ENCODE measurements around the gene HEXD. TPM values are rescaled to one million over a fixed set of nuclear protein-coding genes. Genes with fewer than 3 reads are reported as not detected.
"Not testable (repeated sequence)": the region's sequence is repeated elsewhere in the genome, so short reads cannot be mapped to it uniquely, and the experiment has no call there.

The HEXD gene
- total RNA-seq (13.8 TPM), polyA plus RNA-seq (40.5 TPM)

DNA sequence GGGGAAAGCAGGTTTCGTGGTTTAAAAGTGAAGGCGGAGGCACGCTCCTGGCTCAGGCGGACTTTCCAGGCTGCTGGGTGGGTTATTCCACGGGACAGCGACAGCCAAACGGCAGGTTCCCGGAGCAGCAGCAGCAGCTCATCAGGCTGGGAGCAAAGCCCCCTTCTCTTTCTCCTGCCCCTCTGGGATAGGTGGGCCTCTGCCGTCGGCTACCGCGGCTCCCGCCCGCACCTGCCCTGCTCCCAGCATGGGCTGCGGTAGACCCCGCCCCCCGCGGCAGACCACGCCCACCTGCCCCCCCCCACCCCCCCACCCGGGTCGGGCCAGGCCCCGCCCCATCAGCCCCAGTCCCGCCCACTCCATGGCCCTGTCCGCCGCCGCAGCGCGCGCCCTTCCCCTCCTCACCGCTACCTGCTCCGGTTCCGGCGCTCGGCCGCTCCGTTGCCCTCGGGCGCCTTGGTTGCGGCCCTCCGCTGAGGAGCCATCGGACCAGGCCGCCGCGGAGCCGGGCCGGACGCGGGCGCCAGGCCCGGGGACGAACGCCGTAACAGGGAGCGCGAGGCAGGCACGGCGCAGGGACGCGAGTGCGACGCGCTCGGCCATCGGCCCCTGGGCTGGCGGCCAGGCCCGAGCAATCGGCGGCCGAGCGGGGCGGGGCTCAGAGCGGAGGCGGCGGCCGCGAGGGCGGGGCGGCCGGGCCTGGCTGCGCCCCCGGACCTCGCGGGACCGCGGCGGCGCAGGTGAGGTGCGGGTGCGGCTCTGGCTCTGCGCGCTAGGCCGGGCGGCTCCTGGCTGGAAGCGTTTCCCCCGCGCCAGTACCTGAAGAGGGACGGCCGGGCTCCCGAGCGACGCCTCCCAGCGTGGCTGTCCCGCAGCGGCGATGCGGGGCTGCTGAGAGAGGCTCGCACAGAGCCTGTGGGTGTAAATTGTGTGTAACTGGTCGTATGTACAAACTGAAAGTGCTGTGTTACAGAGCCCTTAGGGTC is at the start of gene HEXD, which contains the start of gene OGFOD3:
TSS of gene HEXD (plus strand) at position 347 of the 986 bp plus-strand sequence. CDS start 1,453 bp downstream, outside the sequence.
TSS of gene OGFOD3 (minus strand) at position 586 of the 986 bp plus-strand sequence. CDS start at position 485, 101 bp downstream.
- H3K36me3 ChIP-seq (ENCODE audit: insufficient read depth): no peaks in the 10 kb centered on the region
- no peaks in the 10 kb centered on the region for H3K4me1 ChIP-seq (ENCODE audit: insufficient read depth)
- no peak for DNase-seq (ENCODE audit: extremely low spot score)
- WGBS: under 1% methylated on average over 107 of the region's 108 CpGs
- H3K27ac ChIP-seq (ENCODE audit: low read depth): peak within 1 kb of the TSS; percentile 97
- peak within 1 kb of the TSS; percentile 76 for H3K4me3 ChIP-seq (ENCODE audit: low read depth, low read length)

DNA sequence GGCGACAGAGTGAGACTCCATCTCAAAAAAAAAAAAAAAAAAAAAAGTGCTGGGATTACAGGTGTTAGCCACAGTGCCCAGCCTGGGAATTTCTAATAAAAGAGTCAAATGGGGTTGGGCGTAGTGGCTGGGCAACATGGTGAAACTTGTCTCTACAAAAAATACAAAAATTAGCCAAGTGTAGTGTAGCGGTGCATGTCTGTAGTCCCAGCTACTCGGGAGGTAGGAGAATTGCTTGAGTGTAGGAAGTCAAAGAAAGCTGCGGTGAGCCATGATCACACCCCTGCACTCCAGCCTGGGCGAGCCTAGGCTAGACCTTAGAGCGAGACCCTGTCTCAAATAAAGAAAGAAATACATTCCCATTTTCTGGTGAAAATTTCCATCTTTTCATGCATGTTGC is 48.9 kb upstream of the HEXD start:
- H3K27ac ChIP-seq (ENCODE audit: low read depth): no peak overlapping the region
- H3K36me3 ChIP-seq (ENCODE audit: insufficient read depth): no peaks in the 10 kb centered on the region
- no peak for DNase-seq (ENCODE audit: extremely low spot score)
- WGBS: 93% methylated on average over 6 of the region's 7 CpGs
- H3K4me3 ChIP-seq (ENCODE audit: low read depth, low read length): no peak overlapping the region
- peaks cover 4% of the 10 kb centered on the region for H3K4me1 ChIP-seq (ENCODE audit: insufficient read depth)

DNA sequence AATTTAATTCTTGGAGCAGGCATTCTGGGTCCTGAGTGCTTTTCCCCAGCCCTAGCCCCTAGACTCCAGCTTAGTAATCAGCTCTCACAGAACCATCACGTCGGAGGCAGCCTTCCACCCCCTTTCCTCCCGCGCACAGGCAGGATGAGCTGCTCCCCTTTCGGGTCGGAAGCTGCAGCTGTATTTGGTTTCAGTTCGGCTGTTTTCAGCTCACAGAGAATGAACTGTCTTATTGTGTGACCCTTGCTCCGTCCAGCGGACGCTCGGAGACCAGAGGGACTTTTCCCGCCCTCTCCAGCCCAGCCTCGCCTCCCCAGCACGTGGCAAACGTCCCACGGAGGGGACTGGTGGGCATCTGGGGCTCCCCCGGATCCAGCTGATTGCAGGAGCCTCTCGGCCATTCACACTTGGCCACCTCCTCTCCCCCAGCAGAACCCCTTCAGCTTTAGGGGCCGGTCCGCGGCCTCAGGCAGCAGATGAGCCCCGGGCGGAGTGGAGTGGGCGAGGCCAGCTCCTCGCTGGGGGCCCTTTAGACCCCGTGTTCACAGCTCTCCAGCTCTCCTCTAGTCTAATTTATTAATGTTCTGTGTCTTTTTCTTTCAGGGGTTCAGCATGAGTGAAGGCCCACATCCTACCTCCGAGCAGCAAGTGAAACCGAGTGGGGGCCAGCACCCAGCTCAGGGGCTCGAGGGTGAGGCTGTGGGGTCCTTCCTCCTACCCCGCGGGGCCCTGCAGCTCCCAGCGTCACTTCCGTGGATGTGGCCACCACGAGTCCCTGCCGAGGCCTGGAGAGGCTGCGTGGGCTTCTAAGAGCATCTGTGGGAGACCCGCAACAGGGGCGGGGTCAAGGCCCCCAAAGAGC is 47.4 kb upstream of the HEXD start:
- WGBS: 25% methylated on average over 38 of the region's 38 CpGs
- no peak overlapping the region for H3K27ac ChIP-seq (ENCODE audit: low read depth)
- H3K4me1 ChIP-seq (ENCODE audit: insufficient read depth): peaks cover 4% of the 10 kb centered on the region
- H3K4me3 ChIP-seq (ENCODE audit: low read depth, low read length): peak overlapping the region; percentile 22
- no peak for DNase-seq (ENCODE audit: extremely low spot score)
- no peaks in the 10 kb centered on the region for H3K36me3 ChIP-seq (ENCODE audit: insufficient read depth)

DNA sequence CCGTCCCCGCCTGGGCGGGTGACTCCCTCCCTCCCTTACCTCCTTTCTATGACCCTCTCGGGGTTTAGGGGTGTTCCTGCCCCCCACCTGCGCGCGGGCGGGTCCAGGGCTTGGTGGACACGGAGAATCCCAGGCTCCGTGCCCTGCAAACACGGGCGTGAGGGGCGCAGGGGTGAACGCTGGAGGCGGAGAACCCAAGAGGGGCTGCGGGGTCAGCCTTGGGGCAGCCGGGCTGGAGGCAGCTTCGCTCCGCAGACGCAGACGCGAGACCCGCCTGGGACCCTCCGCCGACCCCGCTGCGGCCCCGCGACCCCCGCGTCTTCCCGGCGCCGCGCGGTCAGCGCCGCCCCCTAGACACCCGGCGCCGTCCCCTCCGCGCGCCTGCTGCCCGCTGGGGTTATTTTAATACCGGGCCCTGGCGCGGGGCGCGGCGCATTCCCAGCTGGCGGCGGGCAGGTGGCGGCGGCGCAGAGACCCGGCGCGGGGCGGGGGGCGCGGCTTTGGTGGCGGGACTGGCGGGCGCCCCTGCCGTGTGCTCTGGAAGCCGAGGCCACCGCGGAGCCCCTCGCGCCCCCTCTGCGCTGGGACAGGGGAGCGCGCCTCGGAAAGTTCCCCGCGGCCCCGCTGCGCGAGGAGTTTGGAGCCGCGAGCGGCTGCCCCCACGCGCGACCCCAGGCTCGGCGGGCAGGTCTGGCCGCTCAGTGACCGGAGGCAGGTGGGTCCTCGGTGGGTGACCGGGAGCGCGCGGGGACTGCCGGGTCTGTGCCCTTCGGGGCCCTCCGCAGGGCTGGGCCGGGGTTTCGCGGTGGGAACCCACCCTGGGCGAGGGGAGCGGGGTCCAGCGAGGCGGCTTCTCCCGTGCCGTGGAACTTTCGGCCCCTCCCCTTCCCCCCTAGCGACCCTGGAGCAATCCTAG is 46.6 kb upstream of the HEXD start, which contains the start of gene UTS2R:
TSS of gene UTS2R (plus strand) at position 433 of the 916 bp plus-strand sequence. CDS start 2,560 bp downstream, outside the sequence.
- no peaks in the 10 kb centered on the region for H3K36me3 ChIP-seq (ENCODE audit: insufficient read depth)
- 3% methylated on average over 109 of the region's 109 CpGs for WGBS
- peak within 1 kb of the TSS; percentile 22 for H3K4me3 ChIP-seq (ENCODE audit: low read depth, low read length)
- DNase-seq (ENCODE audit: extremely low spot score): no peak
- H3K27ac ChIP-seq (ENCODE audit: low read depth): no peak within 1 kb of the TSS
- H3K4me1 ChIP-seq (ENCODE audit: insufficient read depth): peaks cover 4% of the 10 kb centered on the region

DNA sequence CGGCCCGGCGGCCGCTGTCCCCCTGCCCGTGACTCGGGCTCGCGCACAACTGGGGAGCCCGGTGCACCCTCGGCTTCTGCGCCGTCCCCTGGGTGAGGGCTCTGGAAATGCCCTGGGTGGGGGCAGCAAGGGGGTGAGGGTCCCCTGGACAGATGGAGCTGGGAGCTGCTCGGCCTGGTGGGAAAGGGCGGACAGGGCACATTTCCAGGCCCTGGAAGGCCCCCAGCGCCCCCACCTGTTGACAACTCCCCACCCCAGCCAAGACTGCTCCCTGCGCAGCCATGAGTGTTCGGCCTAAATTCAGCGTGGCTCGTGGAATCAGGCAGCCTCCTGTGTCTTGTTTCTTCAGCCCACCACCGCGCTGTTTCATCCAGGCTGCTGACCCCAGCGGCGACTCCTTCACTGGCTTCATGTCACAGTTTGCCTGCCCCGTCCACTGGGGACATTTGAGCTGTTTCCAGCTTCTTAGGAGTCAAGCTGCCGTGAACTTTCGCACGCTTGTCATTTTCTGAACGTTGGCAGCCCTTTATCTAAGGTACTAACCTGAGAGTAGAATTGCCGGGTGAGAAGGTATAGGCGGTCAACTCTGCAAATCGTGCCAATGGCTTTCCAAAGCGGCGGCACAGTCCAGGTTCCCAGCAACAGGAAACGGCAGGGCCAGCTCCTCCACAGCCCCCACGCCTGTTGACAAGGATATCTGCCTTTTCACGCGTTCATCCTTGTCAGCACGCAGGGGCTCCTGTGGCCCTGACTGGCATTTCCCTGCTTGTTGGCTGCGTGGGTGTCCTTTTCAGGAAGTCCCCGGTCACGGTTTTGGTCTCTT is 45.7 kb upstream of the HEXD start:
- DNase-seq (ENCODE audit: extremely low spot score): no peak
- H3K27ac ChIP-seq (ENCODE audit: low read depth): no peak overlapping the region
- H3K36me3 ChIP-seq (ENCODE audit: insufficient read depth): no peaks in the 10 kb centered on the region
- peaks cover 4% of the 10 kb centered on the region for H3K4me1 ChIP-seq (ENCODE audit: insufficient read depth)
- H3K4me3 ChIP-seq (ENCODE audit: low read depth, low read length): no peak overlapping the region
- WGBS: 33% methylated on average over 41 of the region's 41 CpGs

DNA sequence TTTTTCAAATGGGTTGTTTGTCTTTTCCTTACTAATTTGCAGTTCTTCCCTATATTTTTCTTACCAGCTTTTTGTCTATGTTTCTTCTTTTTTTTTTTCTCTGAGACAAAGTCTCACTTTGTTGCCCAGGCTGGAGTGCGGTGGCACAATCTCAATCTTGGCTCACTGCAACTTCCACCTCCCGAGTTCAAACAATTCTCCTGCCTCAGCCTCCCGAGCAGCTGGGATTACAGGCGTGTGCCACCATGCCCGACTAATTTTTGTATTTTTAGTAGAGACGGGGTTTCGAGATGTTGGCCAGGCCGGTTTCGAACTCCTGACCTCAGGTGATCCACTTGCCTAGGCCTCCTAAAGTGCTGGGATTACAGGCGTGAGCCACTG is 45.1 kb upstream of the HEXD start:
- H3K4me1 ChIP-seq (ENCODE audit: insufficient read depth); DNase-seq (ENCODE audit: extremely low spot score); H3K36me3 ChIP-seq (ENCODE audit: insufficient read depth); H3K4me3 ChIP-seq (ENCODE audit: low read depth, low read length); H3K27ac ChIP-seq (ENCODE audit: low read depth): not testable (repeated sequence)
- 91% methylated on average over 10 of the region's 10 CpGs for WGBS

DNA sequence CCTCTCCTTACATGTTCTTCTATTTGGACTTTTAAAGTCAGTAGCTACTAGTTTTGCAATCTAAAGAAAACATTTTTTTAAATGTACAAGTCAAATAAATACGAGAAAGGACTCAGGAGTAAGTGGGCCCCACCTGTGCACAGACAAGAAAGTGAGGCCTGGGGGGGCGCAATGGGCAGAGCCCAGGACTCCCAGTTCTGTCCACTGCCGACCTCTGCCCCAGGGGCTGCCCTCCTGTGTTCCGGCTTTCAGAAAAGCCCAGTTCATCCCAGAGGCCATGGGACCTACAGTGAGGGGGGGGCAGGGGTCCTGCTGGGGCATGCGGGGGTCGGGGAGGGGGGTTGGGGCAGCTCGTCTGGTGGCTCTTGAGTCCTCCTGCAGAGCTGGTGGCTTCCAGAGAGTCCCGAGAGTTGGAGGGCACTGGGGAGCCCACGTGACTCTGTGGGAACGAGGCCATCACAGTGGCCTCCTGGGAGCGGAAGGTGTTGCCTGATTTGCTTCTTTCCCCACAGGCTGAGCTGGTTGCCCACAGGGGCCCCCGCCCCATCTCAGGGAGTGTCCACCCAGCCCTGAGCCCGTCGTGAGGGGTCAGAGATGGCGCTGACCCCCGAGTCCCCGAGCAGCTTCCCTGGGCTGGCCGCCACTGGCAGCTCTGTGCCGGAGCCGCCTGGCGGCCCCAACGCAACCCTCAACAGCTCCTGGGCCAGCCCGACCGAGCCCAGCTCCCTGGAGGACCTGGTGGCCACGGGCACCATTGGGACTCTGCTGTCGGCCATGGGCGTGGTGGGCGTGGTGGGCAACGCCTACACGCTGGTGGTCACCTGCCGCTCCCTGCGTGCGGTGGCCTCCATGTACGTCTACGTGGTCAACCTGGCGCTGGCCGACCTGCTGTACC is 44.2 kb upstream of the HEXD start:
- no peaks in the 10 kb centered on the region for H3K36me3 ChIP-seq (ENCODE audit: insufficient read depth)

DNA sequence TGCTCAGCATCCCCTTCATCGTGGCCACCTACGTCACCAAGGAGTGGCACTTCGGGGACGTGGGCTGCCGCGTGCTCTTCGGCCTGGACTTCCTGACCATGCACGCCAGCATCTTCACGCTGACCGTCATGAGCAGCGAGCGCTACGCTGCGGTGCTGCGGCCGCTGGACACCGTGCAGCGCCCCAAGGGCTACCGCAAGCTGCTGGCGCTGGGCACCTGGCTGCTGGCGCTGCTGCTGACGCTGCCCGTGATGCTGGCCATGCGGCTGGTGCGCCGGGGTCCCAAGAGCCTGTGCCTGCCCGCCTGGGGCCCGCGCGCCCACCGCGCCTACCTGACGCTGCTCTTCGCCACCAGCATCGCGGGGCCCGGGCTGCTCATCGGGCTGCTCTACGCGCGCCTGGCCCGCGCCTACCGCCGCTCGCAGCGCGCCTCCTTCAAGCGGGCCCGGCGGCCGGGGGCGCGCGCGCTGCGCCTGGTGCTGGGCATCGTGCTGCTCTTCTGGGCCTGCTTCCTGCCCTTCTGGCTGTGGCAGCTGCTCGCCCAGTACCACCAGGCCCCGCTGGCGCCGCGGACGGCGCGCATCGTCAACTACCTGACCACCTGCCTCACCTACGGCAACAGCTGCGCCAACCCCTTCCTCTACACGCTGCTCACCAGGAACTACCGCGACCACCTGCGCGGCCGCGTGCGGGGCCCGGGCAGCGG is 43.4 kb upstream of the HEXD start:
- 35% methylated on average over 79 of the region's 79 CpGs for WGBS
- Histone ChIP-seq H3K4me1 (ENCODE audit: insufficient read depth) (peaks cover 4% of the 10 kb centered on the region), H3K4me3 (ENCODE audit: low read depth, low read length) (no peak overlapping the region), H3K27ac (ENCODE audit: low read depth) (no peak overlapping the region), H3K36me3 (ENCODE audit: insufficient read depth) (no peaks in the 10 kb centered on the region)
- DNase-seq (ENCODE audit: extremely low spot score): no peak

More for the DNA sequence above, 44.2 kb upstream of the HEXD start:
- WGBS: 86% methylated on average over 37 of the region's 37 CpGs
- no peak for DNase-seq (ENCODE audit: extremely low spot score)
- H3K4me3 ChIP-seq (ENCODE audit: low read depth, low read length): no peak overlapping the region
- peaks cover 4% of the 10 kb centered on the region for H3K4me1 ChIP-seq (ENCODE audit: insufficient read depth)
- H3K27ac ChIP-seq (ENCODE audit: low read depth): no peak overlapping the region

DNA sequence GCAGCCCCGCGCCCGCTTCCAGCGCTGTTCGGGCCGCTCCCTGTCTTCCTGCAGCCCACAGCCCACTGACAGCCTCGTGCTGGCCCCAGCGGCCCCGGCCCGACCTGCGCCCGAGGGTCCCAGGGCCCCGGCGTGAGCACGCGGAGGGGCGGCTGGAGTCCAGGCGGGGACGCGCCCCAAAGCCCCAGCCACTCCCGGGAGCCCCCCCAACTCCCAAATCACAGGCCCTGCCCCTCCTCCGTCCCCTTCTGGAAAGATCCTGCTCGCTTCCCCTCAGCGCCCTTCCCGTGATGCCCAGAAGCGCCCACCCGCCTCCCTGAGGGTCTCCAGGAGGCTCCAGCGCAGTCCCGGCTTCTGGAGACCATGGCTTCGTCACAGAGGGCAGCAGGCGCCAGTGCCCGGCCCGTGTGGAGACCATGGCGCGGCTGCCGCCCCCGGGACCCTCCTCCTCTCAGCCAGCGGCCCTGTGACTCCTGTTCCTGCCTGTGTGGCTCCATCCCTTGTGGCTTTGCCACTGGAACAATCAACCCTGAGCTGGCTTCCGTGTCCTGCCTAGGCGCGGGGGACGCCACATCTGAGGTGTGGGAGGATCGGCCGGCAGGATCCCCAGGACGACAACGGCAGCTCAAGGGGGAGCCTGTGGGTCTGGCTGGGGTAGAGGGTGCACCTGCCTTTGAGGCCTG is 42.6 kb upstream of the HEXD start:
- no peaks in the 10 kb centered on the region for H3K36me3 ChIP-seq (ENCODE audit: insufficient read depth)
- no peak for DNase-seq (ENCODE audit: extremely low spot score)
- 56% methylated on average over 46 of the region's 46 CpGs for WGBS

DNA sequence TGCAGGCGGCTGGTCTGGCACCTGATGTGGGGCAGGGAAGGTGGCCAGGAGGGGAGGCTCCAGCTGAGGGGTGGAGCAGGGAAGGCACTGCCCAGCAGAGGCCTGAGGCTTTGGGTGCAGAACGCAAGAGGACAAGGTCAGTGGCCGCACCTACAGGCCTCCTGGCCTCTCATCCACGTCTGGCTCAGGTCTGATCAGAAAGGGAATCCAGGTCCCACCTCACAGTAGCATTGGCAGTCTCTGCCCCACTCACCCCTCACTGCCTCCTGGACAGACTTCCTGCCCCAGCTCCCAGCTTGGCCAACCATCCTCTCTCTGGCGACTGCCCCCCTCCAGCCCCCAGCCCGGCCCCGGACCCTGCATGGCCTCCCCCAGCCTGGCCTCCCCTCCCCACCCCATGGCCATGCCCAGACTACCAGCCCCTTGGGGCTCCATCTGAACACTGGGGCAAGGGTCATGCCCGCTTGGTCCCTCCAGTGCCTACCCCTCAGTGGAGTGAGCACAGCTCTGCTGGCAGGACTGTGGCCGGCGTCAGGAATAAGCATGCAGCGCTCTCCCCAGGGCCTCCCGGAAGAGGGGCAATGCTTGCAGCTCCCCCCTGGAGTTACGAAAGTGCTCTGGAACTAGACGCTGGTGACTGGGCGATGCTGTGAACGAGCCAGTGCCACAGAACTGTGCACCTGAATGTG is 42.0 kb upstream of the HEXD start:
- DNase-seq (ENCODE audit: extremely low spot score): no peak
- Histone ChIP-seq H3K4me1 (ENCODE audit: insufficient read depth) (peaks cover 4% of the 10 kb centered on the region), H3K36me3 (ENCODE audit: insufficient read depth) (no peaks in the 10 kb centered on the region), H3K4me3 (ENCODE audit: low read depth, low read length) (no peak overlapping the region), H3K27ac (ENCODE audit: low read depth) (no peak overlapping the region)
- WGBS: 74% methylated on average over 16 of the region's 16 CpGs

More for the DNA sequence above, 42.6 kb upstream of the HEXD start:
- Histone ChIP-seq H3K27ac (ENCODE audit: low read depth) (no peak overlapping the region), H3K4me3 (ENCODE audit: low read depth, low read length) (no peak overlapping the region), H3K4me1 (ENCODE audit: insufficient read depth) (peaks cover 4% of the 10 kb centered on the region)

Measured in urinary bladder (tissue), 4 donors.